GM12878 (cell line): ENCODE measurements around the gene ARHGEF33. TPM values are rescaled to one million over a fixed set of nuclear protein-coding genes. Genes with fewer than 3 reads are reported as not detected.
A peak's percentile ranks its signal among the peaks of the same experiment; 100 is the strongest.

Experiments
- BACH1 ChIP-seq: fragments of 450-650 bp; IDR thresholded peaks from 2 replicates; pipeline ENCODE4 v1.6.1; 2017; ENCODE audit warnings: mild to moderate bottlenecking, borderline replicate concordance
- BHLHE40 ChIP-seq, 2 experiments: fragments of 450-650 bp in 1 of 2; IDR thresholded peaks; 2 replicates each; pipeline ENCODE4 v1.6.1; 2011 to 2017; ENCODE audit warnings: low read depth in 2 of 2, borderline replicate concordance in 1 of 2, improper control_type of control experiment in 1 of 2, low read length in 1 of 2, mild to moderate bottlenecking in 1 of 2
- CBFB ChIP-seq: IDR thresholded peaks from 2 replicates; pipeline ENCODE4 v1.6.1; 2016; ENCODE audit warnings: antibody characterized with exemption, low read depth
- E4F1 ChIP-seq: fragments of 450-650 bp; IDR thresholded peaks from 2 replicates; pipeline ENCODE4 v1.6.1; 2018; ENCODE audit warnings: borderline replicate concordance, mild to moderate bottlenecking; ENCODE audit not compliant: partially characterized antibody
- ESRRA ChIP-seq: IDR thresholded peaks from 2 replicates; pipeline ENCODE4 v1.6.1; 2012; ENCODE audit warnings: mild to moderate bottlenecking, low read length, improper control_type of control experiment
- ETV6 ChIP-seq, 2 experiments: fragments of 450-650 bp in 1 of 2; IDR thresholded peaks in 1 of 2; conservative IDR thresholded peaks in 1 of 2; 2 replicates each; pipeline ENCODE4 v1.6.1; 2014; ENCODE audit warnings: antibody characterized with exemption in 1 of 2, borderline replicate concordance in 1 of 2, low read depth in 1 of 2, mild to moderate bottlenecking in 1 of 2, moderate library complexity in 1 of 2
- FOS ChIP-seq: IDR thresholded peaks from 3 replicates; pipeline ENCODE4 v1.6.1; 2011; ENCODE audit warnings: borderline replicate concordance; ENCODE audit not compliant: insufficient read length; ENCODE audit errors: extremely low read depth
- FOXK2 ChIP-seq: fragments of 450-650 bp; IDR thresholded peaks from 2 replicates; pipeline ENCODE4 v1.6.1; 2017; ENCODE audit warnings: mild to moderate bottlenecking, moderate library complexity
- GABPA ChIP-seq: IDR thresholded peaks from 2 replicates; pipeline ENCODE4 v1.6.1; 2014; ENCODE audit warnings: antibody characterized with exemption, low read depth, mild to moderate bottlenecking, inconsistent platforms
- MTA2 ChIP-seq: fragments of 450-650 bp; IDR thresholded peaks from 2 replicates; pipeline ENCODE4 v1.6.1; 2016; ENCODE audit warnings: low read depth, mild to moderate bottlenecking, moderate library complexity
- NR2C1 ChIP-seq: fragments of 450-650 bp; IDR thresholded peaks from 2 replicates; pipeline ENCODE4 v1.6.1; 2017; ENCODE audit warnings: antibody characterized with exemption, mild to moderate bottlenecking, moderate library complexity
- POU2F2 ChIP-seq: IDR thresholded peaks from 3 replicates; pipeline ENCODE4 v1.6.1; 2011; ENCODE audit warnings: low read depth, mild to moderate bottlenecking, low read length, borderline replicate concordance
- RELA ChIP-seq: fragments of 450-650 bp; IDR thresholded peaks from 2 replicates; pipeline ENCODE4 v1.8.0; 2014; ENCODE audit warnings: borderline replicate concordance; ENCODE audit not compliant: partially characterized antibody
- RFX5 ChIP-seq: IDR thresholded peaks from 2 replicates; pipeline ENCODE4 v1.6.1; 2011; ENCODE audit warnings: low read depth, low read length, improper control_type of control experiment
- SMAD1 ChIP-seq: fragments of 450-650 bp; IDR thresholded peaks from 2 replicates; pipeline ENCODE4 v1.6.1; 2018; ENCODE audit warnings: mild to moderate bottlenecking, low read depth; ENCODE audit not compliant: partially characterized antibody
- SMARCA5 ChIP-seq: fragments of 450-650 bp; IDR thresholded peaks from 2 replicates; pipeline ENCODE4 v1.6.1; 2017; ENCODE audit warnings: mild to moderate bottlenecking
- SMC3 ChIP-seq: IDR thresholded peaks from 2 replicates; pipeline ENCODE4 v1.6.1; 2011; ENCODE audit warnings: low read length, improper control_type of control experiment, borderline replicate concordance
- SREBF2 ChIP-seq: IDR thresholded peaks from 2 replicates; pipeline ENCODE4 v1.6.1; 2012; ENCODE audit warnings: mild to moderate bottlenecking, low read length
- SUPT20H ChIP-seq: IDR thresholded peaks from 2 replicates; pipeline ENCODE4 v1.6.1; 2011; ENCODE audit warnings: low read depth, mild to moderate bottlenecking, low read length, moderate library complexity, borderline replicate concordance; ENCODE audit not compliant: control insufficient read depth
- TAF1 ChIP-seq: IDR thresholded peaks from 2 replicates; pipeline ENCODE4 v1.6.1; 2011; ENCODE audit warnings: mild to moderate bottlenecking, low read depth, low read length, borderline replicate concordance
- TCF12 ChIP-seq: IDR thresholded peaks from 2 replicates; pipeline ENCODE4 v1.6.1; 2011; ENCODE audit warnings: low read depth, mild to moderate bottlenecking, low read length
- ZNF24 ChIP-seq: fragments of 450-650 bp; IDR thresholded peaks from 2 replicates; pipeline ENCODE4 v1.6.1; 2017; ENCODE audit warnings: antibody characterized with exemption, mild to moderate bottlenecking
- ZNF592 ChIP-seq: fragments of 450-650 bp; IDR thresholded peaks from 2 replicates; pipeline ENCODE4 v1.6.1; 2017; ENCODE audit warnings: mild to moderate bottlenecking, moderate library complexity
- ZSCAN29 ChIP-seq: fragments of 450-650 bp; IDR thresholded peaks from 2 replicates; pipeline ENCODE4 v1.6.1; 2017; ENCODE audit warnings: mild to moderate bottlenecking, moderate library complexity
- polyA plus RNA-seq, 11 experiments: library from polyadenylated mRNA; depleted of rRNA in 4 of 11; unstranded in 6 of 11; stranded (reverse) in 5 of 11; fragments of >200 nt; fragmentation: Nextera tagmentation in 4 of 11; fragmentation: Illumina TruSeq in 1 of 11; extraction: Ambion mirVana in 4 of 11; extraction: Trizol in 1 of 11; gene quantifications; 1 replicate in 1 of 11; 2 replicates in 10 of 11; pipeline versions ENCODE4 v1.2.1 to v1.2.3, GENCODE V29; 2011 to 2016; ENCODE audit warnings: inconsistent platforms in 2 of 11, missing spikeins in 2 of 11, low read depth in 1 of 11
- total RNA-seq, 4 experiments: library from RNA; depleted of rRNA in 3 of 4; stranded (reverse); fragments of >200 nt in 3 of 4; fragmentation: Illumina TruSeq in 1 of 4; extraction: Trizol in 1 of 4; gene quantifications; 2 replicates each; pipeline versions ENCODE4 v1.2.1 to v1.2.3, GENCODE V29; 2013 to 2021

The ARHGEF33 gene
- total and polyA plus RNA-seq, 10 of the 15 experiments (the other 5 are each of a cell fraction or from before 2014, with no cell fraction given), result 0.01 to 0.08 (median 0.05) TPM; not detected in 4

- no peak for TF ChIP-seq SREBF2
- TF ChIP-seq ZSCAN29, result no peak
- TF ChIP-seq E4F1, result peak; percentile 65
- TF ChIP-seq TAF1, result no peak; the same call in 1 of the 2 replicates
- TF ChIP-seq ZNF24, result no peak
- no peak for TF ChIP-seq SMAD1
- no peak for TF ChIP-seq ESRRA
- peak; percentile 88 for TF ChIP-seq MTA2
- no peak for TF ChIP-seq SUPT20H
- TF ChIP-seq ETV6 (conservative IDR thresholded peaks at IDR 0.05 in 1 of 2, IDR thresholded peaks at IDR 0.05 in 1 of 2; ENCODE audit: borderline replicate concordance in 1 of 2, low read depth in 1 of 2), result no peak
- TF ChIP-seq CBFB, result no peak
- peak; percentile 67; the same call in 1 of the 2 replicates for TF ChIP-seq TCF12
- peak; percentile 92 for TF ChIP-seq GABPA
- peak; percentile 95 for TF ChIP-seq FOXK2
- TF ChIP-seq NR2C1, result peak; percentile 98
- TF ChIP-seq SMC3, result no peak
- TF ChIP-seq BHLHE40 (IDR thresholded peaks at IDR 0.05; ENCODE audit: borderline replicate concordance in 1 of 2, low read depth in 2 of 2, low read length in 1 of 2), result peak; percentile 65 to 89
- 0 out of 3 replicates have a peak, but pooled peaks have one; percentile 18 for TF ChIP-seq POU2F2
- TF ChIP-seq BACH1, result no peak
- TF ChIP-seq RFX5, result no peak
- no peak for TF ChIP-seq FOS
- no peak for TF ChIP-seq ZNF592
- peak; percentile 49 for TF ChIP-seq RELA
- TF ChIP-seq SMARCA5, result 0 out of 2 replicates have a peak, but pooled peaks have one; percentile 32
These were observed 13.9 kb upstream of the ARHGEF33 start, which contains the start of the genes DHX57 and MORN2 (continued) for GRCh38 chr2:38875576-38876367.
